BE2C (cell line): ENCODE data around the gene PUS1.

ENCODE experiments used
- DNase-seq: peaks from one replicate; pipeline ENCODE4 v3.0.0-alpha.2; 2020
- H3K27me3 ChIP-seq: fragments of 250-450 bp; sonication (Bioruptor Pico); 2 replicates; pipeline ENCODE4 v1.5.1; 2020; ENCODE audit warnings: mild to moderate bottlenecking
- H3K36me3 ChIP-seq: fragments of 250-450 bp; sonication (Bioruptor Pico); 2 replicates; pipeline ENCODE4 v1.5.1; 2020; ENCODE audit warnings: mild to moderate bottlenecking
- H3K4me1 ChIP-seq: fragments of 250-450 bp; sonication (Bioruptor Pico); 2 replicates; pipeline ENCODE4 v1.5.1; 2020
- H3K4me3 ChIP-seq: 2 replicates; pipeline ENCODE4 v1.5.1; 2011; ENCODE audit warnings: low read depth, low read length
- H3K9me3 ChIP-seq: fragments of 250-450 bp; sonication (Bioruptor Pico); 2 replicates; pipeline ENCODE4 v1.5.1; 2020
- TF ChIP-seq, protein P1 (sequence below): IDR thresholded peaks from 2 replicates; pipeline ENCODE4 v1.5.1; 2012; ENCODE audit warnings: mild to moderate bottlenecking, low read depth, low read length

PUS1 gene

DNA sequence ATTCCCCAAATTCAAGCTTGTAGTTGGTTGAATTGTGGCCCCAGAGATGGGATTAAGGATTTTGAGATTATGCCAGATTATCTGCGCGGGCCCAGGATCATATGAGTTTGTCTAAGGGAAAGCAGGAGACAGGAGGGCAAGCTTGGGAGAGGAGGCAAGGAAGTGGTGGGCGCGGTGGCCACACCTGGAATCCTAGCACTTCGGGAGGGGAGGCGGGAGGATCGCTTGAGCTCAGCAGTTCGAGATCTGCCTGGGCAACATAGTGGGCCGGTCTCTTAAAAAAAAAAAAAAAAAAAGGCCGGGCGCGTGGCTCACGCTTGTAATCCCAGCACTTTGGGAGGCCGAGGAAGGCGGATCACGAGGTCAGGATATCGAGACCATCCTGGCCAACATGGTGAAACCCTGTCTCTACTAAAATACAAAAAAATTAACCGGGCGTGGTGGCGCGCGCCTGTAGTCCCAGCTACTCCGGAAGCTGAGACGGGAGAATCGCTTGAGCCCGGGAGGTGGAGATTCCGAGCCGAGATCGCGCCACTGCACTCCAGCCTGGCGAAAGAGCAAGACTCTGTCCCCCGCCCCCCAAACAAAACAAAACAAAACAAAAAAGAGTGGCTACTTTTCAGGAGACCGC is 881 bp upstream of the PUS1 start:
- no peaks in the 10 kb centered on the region for H3K9me3 ChIP-seq
- no peak for DNase-seq
- peaks cover 26% of the 10 kb centered on the region for H3K36me3 ChIP-seq
- no peaks in the 10 kb centered on the region for H3K4me1 ChIP-seq
- H3K4me3 ChIP-seq: peak overlapping the region; percentile 72
- no peaks in the 10 kb centered on the region for H3K27me3 ChIP-seq
- TF ChIP-seq, protein P1, sequence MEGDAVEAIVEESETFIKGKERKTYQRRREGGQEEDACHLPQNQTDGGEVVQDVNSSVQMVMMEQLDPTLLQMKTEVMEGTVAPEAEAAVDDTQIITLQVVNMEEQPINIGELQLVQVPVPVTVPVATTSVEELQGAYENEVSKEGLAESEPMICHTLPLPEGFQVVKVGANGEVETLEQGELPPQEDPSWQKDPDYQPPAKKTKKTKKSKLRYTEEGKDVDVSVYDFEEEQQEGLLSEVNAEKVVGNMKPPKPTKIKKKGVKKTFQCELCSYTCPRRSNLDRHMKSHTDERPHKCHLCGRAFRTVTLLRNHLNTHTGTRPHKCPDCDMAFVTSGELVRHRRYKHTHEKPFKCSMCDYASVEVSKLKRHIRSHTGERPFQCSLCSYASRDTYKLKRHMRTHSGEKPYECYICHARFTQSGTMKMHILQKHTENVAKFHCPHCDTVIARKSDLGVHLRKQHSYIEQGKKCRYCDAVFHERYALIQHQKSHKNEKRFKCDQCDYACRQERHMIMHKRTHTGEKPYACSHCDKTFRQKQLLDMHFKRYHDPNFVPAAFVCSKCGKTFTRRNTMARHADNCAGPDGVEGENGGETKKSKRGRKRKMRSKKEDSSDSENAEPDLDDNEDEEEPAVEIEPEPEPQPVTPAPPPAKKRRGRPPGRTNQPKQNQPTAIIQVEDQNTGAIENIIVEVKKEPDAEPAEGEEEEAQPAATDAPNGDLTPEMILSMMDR: no peak

DNA sequence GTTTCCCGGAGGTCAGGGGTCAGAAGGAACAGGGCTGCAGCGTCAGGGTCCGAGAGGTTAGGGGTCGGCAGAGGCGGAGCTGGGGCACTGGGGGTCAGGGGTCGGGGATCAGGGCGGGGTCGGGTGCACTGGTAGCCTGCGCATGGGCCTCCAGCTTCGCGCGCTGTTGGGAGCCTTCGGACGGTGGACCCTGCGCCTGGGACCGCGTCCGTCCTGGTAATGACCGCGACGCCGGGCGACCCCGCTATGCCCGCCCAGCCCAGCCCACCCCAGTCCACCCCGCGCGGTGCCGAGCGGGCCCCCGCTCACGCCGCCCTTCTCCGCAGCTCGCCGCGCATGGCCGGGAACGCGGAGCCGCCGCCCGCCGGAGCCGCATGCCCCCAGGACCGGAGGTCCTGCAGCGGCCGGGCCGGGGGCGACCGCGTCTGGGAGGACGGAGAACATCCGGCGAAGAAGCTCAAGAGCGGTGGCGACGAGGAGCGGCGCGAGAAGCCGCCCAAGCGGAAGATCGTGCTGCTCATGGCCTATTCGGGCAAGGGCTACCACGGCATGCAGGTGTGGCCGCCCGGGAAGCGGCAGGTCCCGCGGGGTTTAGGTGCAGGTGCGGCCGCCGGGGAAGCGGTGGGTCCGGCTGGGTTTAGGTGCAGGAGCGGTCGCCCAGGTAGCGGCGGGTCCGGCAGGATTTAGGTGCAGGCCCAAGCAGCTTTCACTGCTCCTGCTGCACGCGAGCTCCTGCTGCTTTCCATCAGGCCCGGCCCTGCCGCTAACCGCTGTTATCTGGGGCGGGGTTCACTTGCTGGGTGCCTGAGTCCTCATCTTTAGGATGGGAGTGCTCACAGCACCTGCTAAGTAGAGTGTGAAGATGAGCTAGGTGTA is 743 bp downstream of the PUS1 start:
- Histone ChIP-seq H3K36me3 (peaks cover 42% of the 10 kb centered on the region), H3K4me1 (no peaks in the 10 kb centered on the region), H3K9me3 (no peaks in the 10 kb centered on the region), H3K27me3 (no peaks in the 10 kb centered on the region), H3K4me3 (peak overlapping the region; percentile 94)
- DNase-seq: no peak
- TF ChIP-seq, protein P1: no peak

DNA sequence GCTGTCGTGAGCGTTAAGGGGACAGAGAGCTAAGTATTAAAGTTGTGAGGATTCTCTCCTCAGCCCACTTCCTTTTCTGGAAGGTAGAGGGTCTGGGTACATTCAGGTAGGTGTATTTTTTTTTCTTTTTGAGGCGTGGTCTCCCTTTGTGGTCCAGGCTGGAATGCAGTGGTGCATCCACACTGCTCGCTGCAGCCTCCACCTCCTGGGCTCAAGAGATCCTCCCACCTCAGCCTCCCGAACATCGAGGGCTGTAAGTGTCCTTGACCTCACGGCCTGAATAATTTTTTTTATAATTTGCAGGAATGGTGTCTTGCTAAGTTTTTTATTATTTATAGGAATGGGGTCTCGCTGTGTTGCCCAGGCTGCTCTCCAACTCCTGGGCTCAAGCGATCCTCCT is 1.4 kb downstream of the PUS1 start:
- Histone ChIP-seq H3K4me3 (peak overlapping the region; percentile 94), H3K4me1 (no peaks in the 10 kb centered on the region), H3K27me3 (no peaks in the 10 kb centered on the region), H3K9me3 (no peaks in the 10 kb centered on the region), H3K36me3 (peaks cover 47% of the 10 kb centered on the region)
- TF ChIP-seq, protein P1: no peak
- DNase-seq: no peak

DNA sequence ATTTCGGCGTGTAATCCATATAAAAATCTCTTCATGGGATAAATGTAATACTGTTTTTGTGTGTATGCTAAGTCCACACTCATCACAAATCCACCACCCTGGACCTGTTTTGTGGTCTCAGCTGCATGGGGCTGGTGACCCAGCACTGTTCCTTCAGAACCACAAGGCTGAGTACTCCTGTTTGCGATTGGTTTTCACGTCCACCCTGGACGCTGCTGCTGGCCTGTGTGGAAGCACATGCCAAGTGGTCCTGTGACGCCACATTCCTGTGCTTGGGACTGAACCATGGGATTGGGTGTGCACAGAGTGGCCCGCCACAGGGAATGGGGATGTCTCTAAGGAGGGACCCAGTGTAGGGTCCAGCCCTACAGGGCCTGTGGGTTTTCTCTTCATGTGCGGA is 4.3 kb downstream of the PUS1 start:
- Histone ChIP-seq H3K4me3 (no peak overlapping the region), H3K9me3 (no peaks in the 10 kb centered on the region), H3K36me3 (peaks cover 71% of the 10 kb centered on the region), H3K4me1 (no peaks in the 10 kb centered on the region), H3K27me3 (no peaks in the 10 kb centered on the region)
- TF ChIP-seq, protein P1: no peak
- DNase-seq: no peak

DNA sequence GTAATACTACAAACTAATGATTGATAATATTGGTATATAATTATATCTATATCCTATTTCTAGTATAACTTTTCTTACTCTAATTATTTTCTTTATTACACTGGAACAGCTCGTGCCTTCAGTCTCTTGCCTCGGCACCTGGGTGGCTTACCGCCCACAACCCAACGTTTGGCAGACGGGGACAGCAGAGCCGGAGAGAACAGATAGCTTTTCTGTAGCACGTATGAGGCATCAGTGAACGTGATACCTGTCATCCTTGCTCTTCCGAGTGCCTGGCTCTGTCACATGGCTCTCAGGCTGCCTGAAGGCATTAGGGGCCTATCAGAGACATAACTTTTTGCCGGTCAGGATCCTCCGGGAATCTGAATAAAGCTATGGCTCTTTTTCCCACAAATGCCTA is 5.5 kb downstream of the PUS1 start:
- Histone ChIP-seq H3K9me3 (no peaks in the 10 kb centered on the region), H3K36me3 (peaks cover 80% of the 10 kb centered on the region), H3K4me3 (no peak overlapping the region), H3K4me1 (no peaks in the 10 kb centered on the region), H3K27me3 (no peaks in the 10 kb centered on the region)
- no peak for DNase-seq
- TF ChIP-seq, protein P1: no peak

DNA sequence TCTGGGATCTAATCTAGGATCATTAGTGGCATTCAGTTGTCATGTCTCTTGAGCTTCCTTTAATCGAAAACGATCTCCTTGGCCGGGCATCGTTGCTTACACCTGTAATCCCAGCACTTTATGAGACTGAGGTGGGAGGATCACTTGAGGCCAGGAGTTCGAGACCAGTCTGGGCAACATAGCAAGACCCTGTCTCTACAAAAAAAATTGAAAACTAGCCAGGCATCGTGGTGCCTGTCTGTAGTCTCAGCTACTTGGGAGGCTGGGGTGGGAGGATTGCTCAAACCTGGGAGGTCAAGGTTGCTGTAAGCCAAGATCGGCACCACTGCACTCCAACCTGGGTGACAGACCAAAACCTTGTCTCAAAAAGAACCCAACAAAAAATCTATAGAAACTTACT is 9.0 kb downstream of the PUS1 start:
- H3K4me1 ChIP-seq: no peaks in the 10 kb centered on the region
- no peak overlapping the region for H3K4me3 ChIP-seq
- TF ChIP-seq, protein P1: no peak
- H3K27me3 ChIP-seq: no peaks in the 10 kb centered on the region
- no peak for DNase-seq
- peaks cover 90% of the 10 kb centered on the region for H3K36me3 ChIP-seq
- H3K9me3 ChIP-seq: no peaks in the 10 kb centered on the region
